SK-N-MC (cell line): ENCODE data around the gene OTOS.

ENCODE experiments used
- EZH2 ChIP-seq: fragments of 200-600 bp; sonication (generic); IDR thresholded peaks from one replicate; pipeline ENCODE4 v1.6.1; 2017; ENCODE audit warnings: antibody characterized with exemption
- POLR2AphosphoS5 ChIP-seq: IDR thresholded peaks from 2 replicates; pipeline ENCODE4 v1.6.1; 2012; ENCODE audit warnings: mild to moderate bottlenecking, low read depth, low read length, borderline replicate concordance

DNA sequence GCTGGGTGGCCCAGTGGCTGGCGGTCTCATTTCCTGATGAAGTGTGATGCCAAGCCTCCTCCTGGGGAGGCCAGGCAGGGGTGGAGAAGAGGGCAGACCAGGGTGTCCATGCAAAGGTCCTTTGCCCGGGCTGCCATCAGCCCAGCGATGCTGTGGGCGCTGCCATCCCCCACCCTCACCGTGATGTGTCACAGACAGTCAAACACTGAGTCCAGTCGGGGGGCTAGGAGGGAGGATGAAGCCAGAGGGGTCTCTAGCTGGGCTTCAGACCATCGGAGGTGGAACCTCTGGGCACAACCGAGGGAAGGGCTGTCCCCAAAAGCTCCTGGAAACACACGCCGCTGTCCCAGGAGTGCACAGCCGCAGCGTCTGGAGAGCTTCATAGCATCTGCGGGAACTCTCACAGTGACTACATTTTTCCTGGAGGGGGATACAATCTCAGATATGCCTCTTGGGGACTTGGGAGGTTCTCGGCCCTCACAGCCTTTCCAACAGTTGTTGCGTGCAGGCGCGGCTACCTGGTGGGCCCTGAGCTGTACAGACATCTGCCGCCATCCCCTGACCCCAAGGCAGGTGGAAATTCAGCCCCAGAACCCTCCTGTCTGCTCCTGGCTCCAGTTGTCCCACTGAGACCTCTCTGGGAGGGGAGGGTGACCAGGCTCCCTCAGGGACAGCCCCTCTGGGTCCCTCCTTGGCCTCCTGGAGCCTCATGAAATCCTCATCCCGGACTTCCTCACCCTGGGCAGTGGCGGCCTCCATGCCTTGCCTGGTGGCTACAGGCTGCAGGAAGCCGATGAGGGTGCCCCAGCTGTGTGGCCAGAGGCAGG, 26.5 kb upstream of the OTOS start:
- TF ChIP-seq POLR2AphosphoS5 (no peak), EZH2 (no peak)
